Left lung (tissue), 10 donors: ENCODE results near the gene HSD3B7. TPM values are rescaled to one million over a fixed set of nuclear protein-coding genes. Genes with fewer than 3 reads are reported as not detected.

Experiments
- ATAC-seq: fragments of 200-7000 bp; cut with Tn5 transposase; one replicate; pipeline ENCODE4 v1.9.1; 2020; ENCODE audit warnings: moderate library complexity
- DNase-seq, 4 donors: peaks; one replicate each; pipeline ENCODE4 v3.0.0-alpha.2; 2013 to 2020
- H3K27ac ChIP-seq, 2 donors: fragments of 200-600 bp; sonication (generic) in 1 of 2; one replicate each; pipeline versions ENCODE4 v1.5.0 to v1.8.0; 2020 to 2021
- H3K27me3 ChIP-seq, 2 donors: fragments of 200-600 bp; sonication (generic) in 1 of 2; one replicate each; pipeline versions ENCODE4 v1.5.0 to v1.8.0; 2020 to 2021
- H3K36me3 ChIP-seq, 2 donors: fragments of 200-600 bp; sonication (generic) in 1 of 2; one replicate each; pipeline versions ENCODE4 v1.5.0 to v1.8.0; 2020 to 2021
- H3K4me1 ChIP-seq, 2 donors: fragments of 200-600 bp; one replicate each; pipeline ENCODE4 v1.8.0; 2021
- H3K4me3 ChIP-seq, 2 donors: fragments of 200-600 bp; sonication (generic) in 1 of 2; one replicate each; pipeline versions ENCODE4 v1.5.0 to v1.8.0; 2020 to 2021; ENCODE audit warnings: mild to moderate bottlenecking in 1 of 2
- H3K9me3 ChIP-seq, 2 donors: fragments of 200-600 bp; sonication (generic) in 1 of 2; one replicate each; pipeline versions ENCODE4 v1.5.0 to v1.8.0; 2020 to 2021
- CTCF ChIP-seq, 2 donors: fragments of 200-600 bp; sonication (generic) in 1 of 2; IDR thresholded peaks; one replicate each; pipeline versions ENCODE4 v1.5.0 to v1.8.0; 2021; ENCODE audit warnings: antibody characterized with exemption in 2 of 2
- intact Hi-C, 2 donors: fragments of 100-400 bp; cut with DNase I; formaldehyde crosslinking; loops; one replicate each; pipeline versions ENCODE4 v1.11.2 to v1.14.2; 2022
- polyA plus RNA-seq, 6 donors: library from polyadenylated mRNA; unstranded; fragments of 120-200 nt; gene quantifications; one replicate each; pipeline ENCODE4 v1.2.1, GENCODE V29; 2013; ENCODE audit not compliant: insufficient read length in 6 of 6
- total RNA-seq, 2 donors: library from RNA; stranded (reverse); fragmentation: NEBNext Ultra II Directional; extraction: Animal tissue kit (Norgen Biotek cat#: 25700); gene quantifications; one replicate each; pipeline ENCODE4 v1.2.1, GENCODE V29; 2021
- donor health status: DM: no; HTN: yes; CAD: no.
- donor health status: DM: no; HTN: no; CAD: no.

The HSD3B7 gene
- total and polyA plus RNA-seq, 8 donors: 3.9 to 28.4 (median 4.8) TPM

- H3K27ac ChIP-seq: no peak overlapping the region
- H3K4me3 ChIP-seq: no peak overlapping the region
- peaks cover 0 to 7% of the 10 kb centered on the region in 2 donors for H3K4me1 ChIP-seq
- ATAC-seq (no peak), DNase-seq (no peak)
- peaks cover 0 to 11% of the 10 kb centered on the region in 2 donors for H3K27me3 ChIP-seq
- peaks cover 0 to 18% of the 10 kb centered on the region in 2 donors for H3K36me3 ChIP-seq
- no peaks in the 10 kb centered on the region for H3K9me3 ChIP-seq
- intact Hi-C loops: no loop called here
- no peak for TF ChIP-seq CTCF (IDR thresholded peaks at IDR 0.05)
Observed at GRCh38 chr16:30991052-30991451, 6.0 kb downstream of the HSD3B7 start.

- Histone ChIP-seq H3K27me3 (peaks cover 0 to 24% of the 10 kb centered on the region in 2 donors), H3K4me3 (no peak overlapping the region), H3K36me3 (peaks cover 0 to 8% of the 10 kb centered on the region in 2 donors), H3K9me3 (no peaks in the 10 kb centered on the region), H3K27ac (no peak overlapping the region), H3K4me1 (peaks cover 5 to 15% of the 10 kb centered on the region in 2 donors)
- TF ChIP-seq CTCF (IDR thresholded peaks at IDR 0.05): no peak
- ATAC-seq: no peak
- intact Hi-C loops: no loop called here
- no peak for DNase-seq
Observed at GRCh38 chr16:30992276-30992780, 7.3 kb downstream of the HSD3B7 start.

- TF ChIP-seq CTCF (IDR thresholded peaks at IDR 0.05): no peak
- no peak overlapping the region for H3K27ac ChIP-seq
- H3K9me3 ChIP-seq: no peaks in the 10 kb centered on the region
- no peak overlapping the region for H3K4me3 ChIP-seq
- peaks cover 0 to 28% of the 10 kb centered on the region in 2 donors for H3K27me3 ChIP-seq
- peaks cover 7 to 24% of the 10 kb centered on the region in 2 donors for H3K4me1 ChIP-seq
- H3K36me3 ChIP-seq: peaks cover 0 to under 1% of the 10 kb centered on the region in 2 donors
- DNase-seq (no peak), ATAC-seq (no peak)
- intact Hi-C loops: no loop called here
Observed at GRCh38 chr16:30992931-30993816, 8.2 kb downstream of the HSD3B7 start.

GRCh38 chr16:30995927-30996323 lies 10.9 kb downstream of the HSD3B7 start:
- H3K27me3 ChIP-seq: peaks cover 0 to 26% of the 10 kb centered on the region in 2 donors
- TF ChIP-seq CTCF (IDR thresholded peaks at IDR 0.05): no peak
- ATAC-seq: no peak
- intact Hi-C loops: no loop called here
- DNase-seq: no peak
- no peaks in the 10 kb centered on the region for H3K9me3 ChIP-seq
- no peak overlapping the region for H3K4me3 ChIP-seq
- no peak overlapping the region for H3K27ac ChIP-seq
- peaks cover 7 to 24% of the 10 kb centered on the region in 2 donors for H3K4me1 ChIP-seq
- no peaks in the 10 kb centered on the region for H3K36me3 ChIP-seq

GRCh38 chr16:30996324-30996984 lies 11.4 kb downstream of the HSD3B7 start:
- TF ChIP-seq CTCF (IDR thresholded peaks at IDR 0.05): no peak
- peaks cover 7 to 24% of the 10 kb centered on the region in 2 donors for H3K4me1 ChIP-seq
- H3K27ac ChIP-seq: peak overlapping the region in 1 of 2 donors; percentile 13
- H3K9me3 ChIP-seq: no peaks in the 10 kb centered on the region
- H3K27me3 ChIP-seq: peaks cover 0 to 21% of the 10 kb centered on the region in 2 donors
- ATAC-seq: peak; percentile 2
- DNase-seq: no peak
- intact Hi-C loops: no loop called here
- peak overlapping the region; percentile 40 to 47 for H3K4me3 ChIP-seq
- no peaks in the 10 kb centered on the region for H3K36me3 ChIP-seq
